Left ventricle myocardium inferior (tissue), 1 donor: ENCODE results near the gene B4GALT6. TPM values are rescaled to one million over a fixed set of nuclear protein-coding genes. Genes with fewer than 3 reads are reported as not detected.
"Not testable (repeated sequence)": the region's sequence is repeated elsewhere in the genome, so short reads cannot be mapped to it uniquely, and the experiment has no call there.

Experiments
- DNase-seq: peaks from one replicate; pipeline ENCODE4 v3.0.0-alpha.2; 2020
- H3K27ac ChIP-seq: fragments of 200-600 bp; replicated peaks from 2 replicates; pipeline ENCODE4 v1.8.0; 2021
- H3K27me3 ChIP-seq: fragments of 200-600 bp; 2 replicates; pipeline ENCODE4 v1.8.0; 2021; ENCODE audit warnings: low read depth
- H3K36me3 ChIP-seq: fragments of 200-600 bp; 2 replicates; pipeline ENCODE4 v1.8.0; 2021
- H3K4me1 ChIP-seq: fragments of 200-600 bp; 2 replicates; pipeline ENCODE4 v1.8.0; 2021
- H3K4me3 ChIP-seq: fragments of 200-600 bp; 2 replicates; pipeline ENCODE4 v1.8.0; 2021; ENCODE audit warnings: mild to moderate bottlenecking, moderate library complexity
- H3K9me3 ChIP-seq: fragments of 200-600 bp; replicated peaks from 2 replicates; pipeline ENCODE4 v1.8.0; 2021
- intact Hi-C: fragments of 100-400 bp; cut with micrococcal nuclease; formaldehyde crosslinking; loops from one replicate; pipeline ENCODE4 v1.11.0; 2022
- long read RNA-seq: library from polyadenylated mRNA; unstranded; transcript quantifications from one replicate; pipeline ENCODE4 v2.0.0, GENCODE V29; 2021
- total RNA-seq: library from RNA; stranded (reverse); fragmentation: NEBNext Ultra II Directional; extraction: Animal tissue kit (Norgen Biotek cat#: 25700); gene quantifications from one replicate; pipeline ENCODE4 v1.2.1, GENCODE V29; 2021
- TF ChIP-seq, protein P1 (sequence below): fragments of 200-600 bp; IDR thresholded peaks from 2 replicates; pipeline ENCODE4 v1.8.0; 2021; ENCODE audit warnings: antibody characterized with exemption, mild to moderate bottlenecking, borderline replicate concordance
- donor health status: DM: no; HTN: yes; CAD: no; lungs with severe emphysema.

Gene B4GALT6, protein sequence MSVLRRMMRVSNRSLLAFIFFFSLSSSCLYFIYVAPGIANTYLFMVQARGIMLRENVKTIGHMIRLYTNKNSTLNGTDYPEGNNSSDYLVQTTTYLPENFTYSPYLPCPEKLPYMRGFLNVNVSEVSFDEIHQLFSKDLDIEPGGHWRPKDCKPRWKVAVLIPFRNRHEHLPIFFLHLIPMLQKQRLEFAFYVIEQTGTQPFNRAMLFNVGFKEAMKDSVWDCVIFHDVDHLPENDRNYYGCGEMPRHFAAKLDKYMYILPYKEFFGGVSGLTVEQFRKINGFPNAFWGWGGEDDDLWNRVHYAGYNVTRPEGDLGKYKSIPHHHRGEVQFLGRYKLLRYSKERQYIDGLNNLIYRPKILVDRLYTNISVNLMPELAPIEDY
- 5.3 TPM for total RNA-seq
- long read RNA-seq, partial matches to known transcripts, result 1 of 4 reads
- long read RNA-seq, other reads (novel, unspliced or antisense), result 1 of 4 reads

DNA sequence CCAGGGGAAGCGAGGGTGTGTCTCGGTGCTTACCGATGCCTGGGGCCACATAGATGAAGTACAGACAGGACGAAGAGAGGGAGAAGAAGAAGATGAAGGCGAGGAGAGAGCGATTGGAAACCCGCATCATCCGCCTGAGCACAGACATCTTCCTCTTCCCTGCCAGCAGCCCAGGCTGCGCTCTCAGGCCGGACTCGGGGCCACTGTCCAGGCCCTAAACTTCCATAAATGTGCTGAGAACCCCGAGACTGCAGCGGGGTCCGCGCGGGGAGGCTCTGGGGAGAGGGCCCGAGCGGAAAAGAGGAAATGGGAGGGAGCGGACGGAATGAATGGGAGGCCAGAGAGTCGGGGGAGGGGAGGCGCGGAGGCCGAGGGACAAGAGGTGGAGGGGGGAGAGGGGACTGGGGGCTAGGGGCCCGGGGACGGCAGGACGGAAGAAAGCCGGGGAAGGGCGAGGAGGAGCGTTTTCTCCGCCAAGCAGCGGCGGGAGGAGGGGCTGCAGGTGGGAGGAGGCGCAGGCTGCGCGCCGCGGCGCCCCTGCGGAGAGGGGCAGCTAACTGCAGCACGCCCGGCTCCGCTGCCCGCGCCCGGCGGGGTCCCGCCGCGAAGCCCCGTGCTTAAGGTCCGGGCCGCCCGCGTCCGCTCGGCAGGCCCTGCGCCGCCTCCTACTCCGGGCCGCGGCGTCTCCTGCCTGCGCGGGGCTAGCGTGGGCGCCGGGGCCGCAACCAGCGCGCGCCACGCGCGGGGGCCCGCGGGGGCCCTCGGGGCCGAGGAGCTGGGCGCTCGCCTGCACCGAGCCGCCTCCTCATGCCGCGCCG, at the start of gene B4GALT6:
Gene B4GALT6, minus strand, starts transcription at position 303 of the 818 bp plus-strand sequence. Its CDS starts 155 bp downstream, at position 148.
- Histone ChIP-seq H3K4me3 (peak within 1 kb of the TSS; percentile 73), H3K27ac (peak within 1 kb of the TSS; percentile 80), H3K9me3 (no peaks in the 10 kb centered on the region), H3K36me3 (no peaks in the 10 kb centered on the region), H3K4me1 (peaks cover 32% of the 10 kb centered on the region), H3K27me3 (no peaks in the 10 kb centered on the region)
- intact Hi-C loops, result loop anchor here (5.0 kb wide), 1 partner anchor 38 kb away; no protein-coding TSS in a partner anchor
- no peak for DNase-seq
- TF ChIP-seq, protein P1, sequence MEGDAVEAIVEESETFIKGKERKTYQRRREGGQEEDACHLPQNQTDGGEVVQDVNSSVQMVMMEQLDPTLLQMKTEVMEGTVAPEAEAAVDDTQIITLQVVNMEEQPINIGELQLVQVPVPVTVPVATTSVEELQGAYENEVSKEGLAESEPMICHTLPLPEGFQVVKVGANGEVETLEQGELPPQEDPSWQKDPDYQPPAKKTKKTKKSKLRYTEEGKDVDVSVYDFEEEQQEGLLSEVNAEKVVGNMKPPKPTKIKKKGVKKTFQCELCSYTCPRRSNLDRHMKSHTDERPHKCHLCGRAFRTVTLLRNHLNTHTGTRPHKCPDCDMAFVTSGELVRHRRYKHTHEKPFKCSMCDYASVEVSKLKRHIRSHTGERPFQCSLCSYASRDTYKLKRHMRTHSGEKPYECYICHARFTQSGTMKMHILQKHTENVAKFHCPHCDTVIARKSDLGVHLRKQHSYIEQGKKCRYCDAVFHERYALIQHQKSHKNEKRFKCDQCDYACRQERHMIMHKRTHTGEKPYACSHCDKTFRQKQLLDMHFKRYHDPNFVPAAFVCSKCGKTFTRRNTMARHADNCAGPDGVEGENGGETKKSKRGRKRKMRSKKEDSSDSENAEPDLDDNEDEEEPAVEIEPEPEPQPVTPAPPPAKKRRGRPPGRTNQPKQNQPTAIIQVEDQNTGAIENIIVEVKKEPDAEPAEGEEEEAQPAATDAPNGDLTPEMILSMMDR, result no peak

DNA sequence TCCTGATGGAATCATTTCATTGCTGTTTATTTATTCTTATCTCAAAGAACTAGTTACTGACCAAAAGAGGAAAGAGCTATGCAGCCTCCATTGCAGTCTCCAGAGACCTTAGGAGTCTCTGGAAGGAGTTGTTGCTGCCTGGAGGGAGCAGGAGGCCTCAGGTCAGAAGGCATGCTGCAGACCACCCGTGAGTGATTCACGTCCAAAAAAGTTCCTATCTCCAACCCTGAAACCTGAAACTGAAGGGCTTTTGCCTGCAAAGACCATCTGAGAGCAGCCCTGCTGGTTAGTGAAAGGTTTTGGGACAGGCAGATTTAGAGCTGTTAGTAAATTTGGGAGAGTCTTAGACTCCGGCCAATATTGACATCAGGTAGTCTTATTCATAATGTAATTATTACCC, 47.2 kb upstream of the B4GALT6 start:
- no peak overlapping the region for H3K4me3 ChIP-seq
- TF ChIP-seq, protein P1, result no peak
- DNase-seq, result no peak
- H3K9me3 ChIP-seq, result no peaks in the 10 kb centered on the region
- peaks cover 6% of the 10 kb centered on the region for H3K27me3 ChIP-seq
- H3K27ac ChIP-seq, result no peak overlapping the region
- H3K36me3 ChIP-seq, result no peaks in the 10 kb centered on the region
- intact Hi-C loops, result no loop called here
- H3K4me1 ChIP-seq, result no peaks in the 10 kb centered on the region

DNA sequence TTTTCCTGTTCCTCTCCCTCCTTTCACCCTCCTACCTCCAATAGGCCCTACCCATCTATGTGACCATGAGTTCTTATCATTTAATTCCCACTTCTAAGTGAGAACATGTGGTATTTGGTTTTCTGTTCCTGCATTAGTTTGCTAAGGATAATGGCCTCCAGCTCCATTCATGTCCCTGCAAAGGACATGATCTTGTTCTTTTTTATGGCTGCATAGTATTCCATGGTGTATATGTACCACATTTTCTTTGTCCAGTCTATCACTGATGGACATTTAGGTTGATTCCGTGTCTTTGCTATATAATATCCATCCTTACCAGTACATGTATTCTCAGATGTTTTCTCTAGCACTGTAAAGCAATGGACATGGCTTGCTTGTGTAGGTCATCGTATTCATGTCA, 44.8 kb upstream of the B4GALT6 start:
- H3K4me3 ChIP-seq, H3K9me3 ChIP-seq, H3K4me1 ChIP-seq, H3K36me3 ChIP-seq, DNase-seq, H3K27me3 ChIP-seq, H3K27ac ChIP-seq: not testable (repeated sequence)
- intact Hi-C loops, result loop anchor here (10.0 kb wide), 1 partner anchor 164 kb away; no protein-coding TSS in a partner anchor

DNA sequence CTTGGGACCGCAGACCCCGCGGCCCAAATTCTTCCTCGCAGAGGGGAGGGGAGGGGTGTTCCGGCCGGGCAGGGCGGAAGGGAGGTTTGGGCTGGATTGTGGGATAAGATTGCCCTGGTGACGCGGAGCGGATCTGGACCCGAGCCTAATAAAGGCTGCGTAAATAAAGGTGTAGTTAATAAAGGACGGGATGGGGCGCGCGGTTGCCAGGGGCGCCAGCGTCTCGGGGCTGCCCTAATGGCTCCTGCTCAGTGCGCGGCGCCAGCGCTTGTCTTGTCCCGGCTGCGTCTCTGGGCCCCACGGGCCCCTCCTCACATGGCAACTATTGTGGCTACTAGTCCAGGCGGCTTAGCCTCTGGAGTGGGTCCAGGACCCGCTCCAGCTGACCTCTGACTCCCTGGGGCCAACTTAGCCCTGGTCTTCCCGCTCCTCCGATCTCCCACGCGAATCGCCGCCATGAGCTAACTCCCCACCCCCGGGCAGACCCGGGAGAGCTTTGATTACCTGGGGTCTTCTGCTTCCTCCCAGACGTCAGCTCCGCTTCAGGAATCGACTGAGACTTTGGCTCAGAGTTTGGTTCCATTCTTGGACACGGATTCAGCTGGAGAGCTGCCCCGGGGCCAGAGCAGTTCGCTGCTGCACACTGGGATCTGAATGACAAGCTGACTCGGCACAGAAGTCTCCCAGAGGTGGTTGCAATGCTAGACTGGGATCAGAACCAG, 39.8 kb upstream of the B4GALT6 start:
- intact Hi-C loops, result loop anchor here (5.0 to 10.0 kb wide), 2 partner anchors 37 to 159 kb away; no protein-coding TSS in a partner anchor
- H3K27ac ChIP-seq, result peak overlapping the region; percentile 71

DNA sequence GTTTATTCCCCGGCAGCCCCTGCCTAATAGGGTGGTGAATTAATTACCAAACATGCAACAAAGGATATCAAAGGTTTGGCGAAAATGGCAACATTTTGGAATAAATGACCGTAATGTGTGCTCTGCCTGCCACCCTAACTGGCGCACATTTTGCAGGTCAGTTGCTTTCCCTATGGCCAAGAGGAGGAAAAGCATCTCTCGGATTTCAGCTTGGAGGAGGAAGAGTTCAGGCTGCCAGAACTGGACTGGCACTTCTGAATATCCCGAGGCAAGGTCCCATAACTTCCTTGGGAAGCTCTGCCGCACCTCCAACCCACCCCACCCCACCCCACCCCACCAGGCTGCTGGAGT, 39.2 kb upstream of the B4GALT6 start:
- H3K9me3 ChIP-seq, result peaks cover 12% of the 10 kb centered on the region
- peaks cover 36% of the 10 kb centered on the region for H3K4me1 ChIP-seq
- DNase-seq, result no peak
- no peaks in the 10 kb centered on the region for H3K36me3 ChIP-seq
- no peaks in the 10 kb centered on the region for H3K27me3 ChIP-seq
- peak overlapping the region; percentile 71 for H3K27ac ChIP-seq
- intact Hi-C loops, result loop anchor here (5.0 to 10.0 kb wide), 2 partner anchors 36 to 159 kb away; no protein-coding TSS in a partner anchor
- TF ChIP-seq, protein P1, result no peak
- H3K4me3 ChIP-seq, result peak overlapping the region; percentile 75

More for the DNA sequence above, 39.8 kb upstream of the B4GALT6 start:
- Histone ChIP-seq H3K36me3 (no peaks in the 10 kb centered on the region), H3K4me3 (peak overlapping the region; percentile 75), H3K9me3 (peaks cover 8% of the 10 kb centered on the region), H3K4me1 (peaks cover 36% of the 10 kb centered on the region), H3K27me3 (no peaks in the 10 kb centered on the region)
- peak; percentile 32 for DNase-seq
- TF ChIP-seq, protein P1, result no peak
